SK-N-SH (cell line): ENCODE measurements around the gene ATP11A.

Source experiments
- CTCF ChIP-seq: fragments of 200-600 bp; sonication (generic); IDR thresholded peaks from 2 replicates; pipeline ENCODE4 v1.6.1; 2017; ENCODE audit warnings: antibody characterized with exemption, mild to moderate bottlenecking, moderate library complexity
- ELF1 ChIP-seq: IDR thresholded peaks from 2 replicates; pipeline ENCODE4 v1.4.0; 2012
- EP300 ChIP-seq, 2 experiments: IDR thresholded peaks; 2 replicates each; pipeline versions ENCODE4 v1.4.0 to v1.6.1; 2012; ENCODE audit warnings: borderline replicate concordance in 1 of 2, low read depth in 1 of 2, low read length in 1 of 2
- FOXJ3 ChIP-seq: sonication (generic); formaldehyde crosslinking; IDR thresholded peaks from 2 replicates; pipeline ENCODE4 v1.5.1; 2020; ENCODE audit warnings: mild to moderate bottlenecking, missing genetic modification reagents
- FOXM1 ChIP-seq: IDR thresholded peaks from 2 replicates; pipeline ENCODE4 v1.4.0; 2012; ENCODE audit warnings: low read depth, mild to moderate bottlenecking
- MXI1 ChIP-seq: IDR thresholded peaks from 2 replicates; pipeline ENCODE4 v1.6.1; 2012; ENCODE audit warnings: mild to moderate bottlenecking, low read depth, low read length, improper control_type of control experiment
- NFIC ChIP-seq: IDR thresholded peaks from 2 replicates; pipeline ENCODE4 v1.4.0; 2012; ENCODE audit warnings: borderline replicate concordance
- POLR2AphosphoS5 ChIP-seq: IDR thresholded peaks from 2 replicates; pipeline ENCODE4 v1.6.1; 2012; ENCODE audit warnings: low read depth, low read length
- RAD21 ChIP-seq: IDR thresholded peaks from 2 replicates; pipeline ENCODE4 v1.6.1; 2012; ENCODE audit warnings: mild to moderate bottlenecking, low read length
- REST ChIP-seq: IDR thresholded peaks from 2 replicates; pipeline ENCODE4 v1.6.1; 2012; ENCODE audit warnings: mild to moderate bottlenecking, low read depth, low read length, moderate library complexity
- RFX5 ChIP-seq: IDR thresholded peaks from 2 replicates; pipeline ENCODE4 v1.6.1; 2012; ENCODE audit warnings: mild to moderate bottlenecking, improper control_type of control experiment, low read length
- RXRA ChIP-seq: IDR thresholded peaks from 2 replicates; pipeline ENCODE4 v1.4.0; 2012; ENCODE audit warnings: low read depth, mild to moderate bottlenecking, borderline replicate concordance
- YY1 ChIP-seq: IDR thresholded peaks from 2 replicates; pipeline ENCODE4 v1.4.0; 2012; ENCODE audit warnings: low read depth, mild to moderate bottlenecking

- TF ChIP-seq RAD21: no peak
- no peak for TF ChIP-seq FOXM1
- TF ChIP-seq REST: no peak
- TF ChIP-seq POLR2AphosphoS5: no peak
- TF ChIP-seq YY1: no peak
- TF ChIP-seq CTCF: no peak
- TF ChIP-seq EP300 (IDR thresholded peaks at IDR 0.05; ENCODE audit: borderline replicate concordance in 1 of 2, low read depth in 1 of 2, low read length in 1 of 2): no peak
- TF ChIP-seq FOXJ3 (CRISPR knock-in tag): no peak
- TF ChIP-seq ELF1: no peak
- TF ChIP-seq MXI1: no peak
- TF ChIP-seq RXRA: no peak
- TF ChIP-seq NFIC: no peak
- no peak for TF ChIP-seq RFX5
Observed at GRCh38 chr13:112861876-112862615, 172.2 kb downstream of the ATP11A start.
